ENCODE data around the gene HTT. TPM values are rescaled to one million over a fixed set of nuclear protein-coding genes. Genes with fewer than 3 reads are reported as not detected.

The HTT gene
- total RNA-seq, 2 donors from 2014 or later, result 37.8 to 97.8 TPM

DNA sequence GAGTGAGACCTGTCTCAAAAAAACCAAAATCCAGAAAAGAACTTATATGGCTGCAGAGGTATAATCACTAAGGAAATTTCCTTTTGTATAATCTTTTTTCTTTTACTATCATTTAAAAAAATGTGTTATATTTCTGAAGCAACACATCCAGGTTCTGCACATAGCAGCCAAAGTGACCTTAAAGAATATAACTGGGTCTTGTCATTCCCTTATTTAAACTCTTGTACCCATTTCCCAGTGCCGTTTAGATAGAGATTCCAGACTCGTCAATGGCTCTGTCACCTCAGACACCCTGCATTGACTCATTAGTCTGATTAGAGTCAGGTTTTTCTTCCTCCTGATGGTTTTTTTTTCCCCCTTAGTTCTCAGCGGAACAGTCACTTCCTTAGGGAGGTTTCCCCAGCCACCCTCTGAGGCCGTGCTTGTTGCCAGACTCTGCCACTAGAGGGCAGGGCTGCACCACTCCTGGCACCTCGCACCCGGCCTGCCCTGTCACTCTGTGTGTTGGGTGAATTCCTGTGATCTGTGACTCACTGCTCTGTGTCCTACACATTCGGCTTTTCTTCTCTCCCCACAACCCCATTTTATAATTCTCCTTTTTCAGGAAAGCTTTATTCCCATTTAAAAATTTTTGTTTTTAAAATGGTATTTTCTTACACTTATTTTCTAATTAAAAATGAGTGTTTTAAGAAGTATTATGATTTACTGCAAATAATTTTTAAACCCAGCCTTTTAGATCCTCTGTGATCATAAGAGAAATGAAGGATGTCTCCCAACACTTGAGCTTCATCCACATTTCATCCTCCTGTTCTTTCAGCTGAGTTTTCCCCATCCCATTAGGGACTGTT, 32.1 kb downstream of the HTT start:
- TF ChIP-seq POLR2AphosphoS5 (IDR thresholded peaks at IDR 0.05) (peak; percentile 64), POLR2A (IDR thresholded peaks at IDR 0.05) (no peak)
- TF ChIP-seq, protein P1, sequence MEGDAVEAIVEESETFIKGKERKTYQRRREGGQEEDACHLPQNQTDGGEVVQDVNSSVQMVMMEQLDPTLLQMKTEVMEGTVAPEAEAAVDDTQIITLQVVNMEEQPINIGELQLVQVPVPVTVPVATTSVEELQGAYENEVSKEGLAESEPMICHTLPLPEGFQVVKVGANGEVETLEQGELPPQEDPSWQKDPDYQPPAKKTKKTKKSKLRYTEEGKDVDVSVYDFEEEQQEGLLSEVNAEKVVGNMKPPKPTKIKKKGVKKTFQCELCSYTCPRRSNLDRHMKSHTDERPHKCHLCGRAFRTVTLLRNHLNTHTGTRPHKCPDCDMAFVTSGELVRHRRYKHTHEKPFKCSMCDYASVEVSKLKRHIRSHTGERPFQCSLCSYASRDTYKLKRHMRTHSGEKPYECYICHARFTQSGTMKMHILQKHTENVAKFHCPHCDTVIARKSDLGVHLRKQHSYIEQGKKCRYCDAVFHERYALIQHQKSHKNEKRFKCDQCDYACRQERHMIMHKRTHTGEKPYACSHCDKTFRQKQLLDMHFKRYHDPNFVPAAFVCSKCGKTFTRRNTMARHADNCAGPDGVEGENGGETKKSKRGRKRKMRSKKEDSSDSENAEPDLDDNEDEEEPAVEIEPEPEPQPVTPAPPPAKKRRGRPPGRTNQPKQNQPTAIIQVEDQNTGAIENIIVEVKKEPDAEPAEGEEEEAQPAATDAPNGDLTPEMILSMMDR (IDR thresholded peaks at IDR 0.05), result peak; percentile 67 to 96 (median 92)
- H3K4me3 ChIP-seq, result no peak overlapping the region
- H3K4me1 ChIP-seq (replicated peaks), result no peaks in the 10 kb centered on the region
- intact Hi-C loops (cut with DNase I), result loop anchor here (5.0 kb wide), 2 partner anchors 241 to 336 kb away; partner anchors contain the start of gene HGFAC
- WGBS, result 5% methylated on average over 7 of the region's 7 CpGs
- no peaks in the 10 kb centered on the region for H3K36me3 ChIP-seq
- no peak overlapping the region for H3K27ac ChIP-seq
- H3K27me3 ChIP-seq (replicated peaks; ENCODE audit: insufficient read depth), result no peaks in the 10 kb centered on the region
- DNase-seq (ENCODE audit: low spot score), result peak; percentile 81
- H3K9me3 ChIP-seq, result no peaks in the 10 kb centered on the region

DNA sequence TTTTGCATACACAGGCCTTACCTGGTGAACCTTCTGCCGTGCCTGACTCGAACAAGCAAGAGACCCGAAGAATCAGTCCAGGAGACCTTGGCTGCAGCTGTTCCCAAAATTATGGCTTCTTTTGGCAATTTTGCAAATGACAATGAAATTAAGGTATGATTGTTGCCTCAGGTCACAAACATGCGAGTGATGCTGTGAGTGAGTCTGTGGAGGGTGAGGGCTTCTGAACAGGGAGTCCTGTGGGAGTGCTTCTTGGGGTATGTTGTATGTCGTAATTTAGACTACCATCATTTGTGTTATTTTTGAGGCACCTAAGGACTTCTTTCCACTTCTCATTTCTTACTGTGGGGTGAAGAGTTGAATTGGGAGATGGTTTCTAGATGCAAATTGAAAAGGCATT, 32.8 kb downstream of the HTT start:
- Histone ChIP-seq H3K27me3 (replicated peaks; ENCODE audit: insufficient read depth) (no peaks in the 10 kb centered on the region), H3K27ac (no peak overlapping the region), H3K4me1 (replicated peaks) (no peaks in the 10 kb centered on the region), H3K9me3 (no peaks in the 10 kb centered on the region), H3K36me3 (no peaks in the 10 kb centered on the region), H3K4me3 (no peak overlapping the region)
- WGBS, result 88% methylated on average over 5 of the region's 5 CpGs
- intact Hi-C loops (cut with DNase I), result loop anchor here (5.0 kb wide), 2 partner anchors 240 to 335 kb away; partner anchors contain the start of gene HGFAC
- no peak for TF ChIP-seq POLR2A (IDR thresholded peaks at IDR 0.05)
- TF ChIP-seq POLR2AphosphoS5 (IDR thresholded peaks at IDR 0.05), result no peak
- TF ChIP-seq, protein P1 (IDR thresholded peaks at IDR 0.05), result no peak
- no peak for DNase-seq (ENCODE audit: low spot score)

DNA sequence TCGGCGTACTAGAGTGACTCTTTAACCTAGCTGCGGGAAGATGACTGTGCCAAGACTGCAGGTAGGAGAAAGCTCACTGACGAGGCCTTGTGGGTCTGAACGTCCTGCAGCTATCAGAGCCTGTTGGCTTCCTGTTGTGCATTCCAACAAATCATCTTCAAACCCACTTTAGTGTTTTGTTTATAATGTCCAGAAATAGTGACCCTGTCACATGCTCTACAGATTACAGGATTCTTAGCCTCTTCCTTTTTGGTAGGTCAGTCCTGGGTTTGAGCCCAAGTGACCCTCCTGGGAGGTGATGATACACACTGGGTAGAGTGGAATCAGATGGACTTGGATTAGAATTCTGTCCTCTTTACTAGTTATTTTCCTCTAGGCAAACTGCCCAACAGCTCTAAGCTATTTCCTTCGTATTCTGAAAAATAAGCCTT, 33.2 kb downstream of the HTT start:
- 78% methylated on average over 6 of the region's 6 CpGs for WGBS
- H3K9me3 ChIP-seq, result no peaks in the 10 kb centered on the region
- no peaks in the 10 kb centered on the region for H3K27me3 ChIP-seq (replicated peaks; ENCODE audit: insufficient read depth)
- H3K4me1 ChIP-seq (replicated peaks), result no peaks in the 10 kb centered on the region
- TF ChIP-seq, protein P1 (IDR thresholded peaks at IDR 0.05), result no peak
- intact Hi-C loops (cut with DNase I), result loop anchor here (5.0 kb wide), 2 partner anchors 240 to 335 kb away; partner anchors contain the start of gene HGFAC
- no peak overlapping the region for H3K27ac ChIP-seq
- no peaks in the 10 kb centered on the region for H3K36me3 ChIP-seq
- H3K4me3 ChIP-seq, result no peak overlapping the region
- DNase-seq (ENCODE audit: low spot score), result no peak

DNA sequence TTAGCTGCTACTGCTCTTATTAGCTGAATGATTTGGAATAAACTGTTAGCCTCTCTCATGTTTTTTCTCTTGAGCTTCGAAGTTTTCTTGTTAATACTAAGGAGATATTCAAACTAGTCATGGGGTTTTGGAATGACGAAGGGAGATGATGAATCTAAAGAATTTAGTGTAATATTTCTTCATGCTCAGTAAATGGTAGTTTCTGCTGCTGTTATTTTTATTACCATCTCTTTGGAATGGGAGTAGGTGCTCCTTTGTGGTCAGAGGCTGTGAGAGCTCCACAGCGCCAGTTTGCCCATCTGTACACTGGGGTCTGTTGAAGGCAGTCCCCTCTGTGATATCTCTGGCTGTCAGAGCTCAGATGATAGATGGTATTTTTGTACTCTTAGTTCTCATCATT, 33.7 kb downstream of the HTT start:
- Histone ChIP-seq H3K36me3 (no peaks in the 10 kb centered on the region), H3K4me3 (no peak overlapping the region), H3K27ac (no peak overlapping the region), H3K4me1 (replicated peaks) (no peaks in the 10 kb centered on the region), H3K27me3 (replicated peaks; ENCODE audit: insufficient read depth) (no peaks in the 10 kb centered on the region), H3K9me3 (no peaks in the 10 kb centered on the region)
- 89% methylated on average over 3 of the region's 3 CpGs for WGBS
- DNase-seq (ENCODE audit: low spot score), result no peak
- intact Hi-C loops (cut with DNase I), result loop anchor here (5.0 kb wide), 2 partner anchors 239 to 334 kb away; partner anchors contain the start of gene HGFAC
- TF ChIP-seq, protein P1 (IDR thresholded peaks at IDR 0.05), result no peak
- no peak for TF ChIP-seq POLR2AphosphoS5 (IDR thresholded peaks at IDR 0.05)
- TF ChIP-seq POLR2A (IDR thresholded peaks at IDR 0.05), result no peak
